Mesenchymal stem cell (in vitro differentiated cells and primary cell): ENCODE results near the gene SLC9A8.
"Not testable (repeated sequence)": the region's sequence is repeated elsewhere in the genome, so short reads cannot be mapped to it uniquely, and the experiment has no call there.

Experiments
- DNase-seq: peaks from one replicate; pipeline ENCODE4 v3.0.0-alpha.2; 2013
- H2AFZ ChIP-seq: one replicate; pipeline ENCODE4 v1.6.1; 2013; ENCODE audit warnings: low read depth, mild to moderate bottlenecking, control low read depth, inconsistent platforms, low read length, moderate library complexity
- H2AK5ac ChIP-seq: 2 replicates; pipeline ENCODE4 v1.6.1; 2013; ENCODE audit warnings: low read length, moderate library complexity, mild to moderate bottlenecking, inconsistent platforms; ENCODE audit not compliant: severe bottlenecking
- H2BK120ac ChIP-seq: one replicate; pipeline ENCODE4 v1.6.1; 2013; ENCODE audit warnings: low read depth, mild to moderate bottlenecking, inconsistent platforms, low read length, moderate library complexity
- H2BK12ac ChIP-seq, 2 experiments: one replicate each; pipeline ENCODE4 v1.6.1; 2013; ENCODE audit warnings: inconsistent platforms in 2 of 2, low read length in 2 of 2, mild to moderate bottlenecking in 2 of 2, moderate library complexity in 2 of 2, control low read depth in 1 of 2
- H2BK15ac ChIP-seq: one replicate; pipeline ENCODE4 v1.6.1; 2013; ENCODE audit warnings: mild to moderate bottlenecking, low read depth, inconsistent platforms; ENCODE audit not compliant: poor library complexity, severe bottlenecking
- H2BK5ac ChIP-seq: 2 replicates; pipeline ENCODE4 v1.6.1; 2013; ENCODE audit warnings: low read depth, mild to moderate bottlenecking, low read length, control low read depth, inconsistent platforms; ENCODE audit not compliant: poor library complexity, severe bottlenecking
- H3K14ac ChIP-seq, 2 experiments: one replicate each; pipeline ENCODE4 v1.6.1; 2013; ENCODE audit warnings: inconsistent platforms in 2 of 2, low read length in 2 of 2, control low read depth in 1 of 2, mild to moderate bottlenecking in 1 of 2, moderate library complexity in 1 of 2
- H3K18ac ChIP-seq, 2 experiments: one replicate each; pipeline ENCODE4 v1.6.1; 2013; ENCODE audit warnings: inconsistent platforms in 2 of 2, low read length in 2 of 2, control low read depth in 1 of 2, low read depth in 1 of 2, mild to moderate bottlenecking in 1 of 2
- H3K23ac ChIP-seq, 2 experiments: one replicate each; pipeline ENCODE4 v1.6.1; 2013; ENCODE audit warnings: inconsistent platforms in 2 of 2, low read length in 2 of 2, mild to moderate bottlenecking in 2 of 2, moderate library complexity in 2 of 2, control low read depth in 1 of 2
- H3K27ac ChIP-seq: 2 replicates; pipeline ENCODE4 v1.5.1; 2013; ENCODE audit warnings: mild to moderate bottlenecking, moderate library complexity, low read length, control low read depth, inconsistent platforms; ENCODE audit not compliant: poor library complexity, severe bottlenecking
- H3K27me3 ChIP-seq, 2 experiments: 2 replicates each; pipeline versions ENCODE4 v1.6.1 to v1.7.0; 2013; ENCODE audit warnings: low read length in 2 of 2, mild to moderate bottlenecking in 2 of 2, moderate library complexity in 2 of 2, control low read depth in 1 of 2, inconsistent platforms in 1 of 2; ENCODE audit not compliant: control insufficient read depth in 1 of 2, insufficient read depth in 1 of 2
- H3K36me3 ChIP-seq, 2 experiments: 2 replicates each; pipeline versions ENCODE4 v1.6.1 to v1.7.0; 2013; ENCODE audit warnings: low read length in 2 of 2, control low read depth in 1 of 2, inconsistent platforms in 1 of 2, low read depth in 1 of 2, mild to moderate bottlenecking in 1 of 2; ENCODE audit not compliant: insufficient read depth in 2 of 2, control insufficient read depth in 1 of 2
- H3K4ac ChIP-seq, 2 experiments: one replicate each; pipeline ENCODE4 v1.6.1; 2013; ENCODE audit warnings: inconsistent platforms in 2 of 2, low read length in 2 of 2, mild to moderate bottlenecking in 2 of 2, moderate library complexity in 2 of 2, control low read depth in 1 of 2, low read depth in 1 of 2
- H3K4me1 ChIP-seq: 2 replicates; pipeline ENCODE4 v1.6.1; 2013; ENCODE audit warnings: low read depth, low read length, control low read depth; ENCODE audit not compliant: control insufficient read depth, insufficient read depth
- H3K4me2 ChIP-seq: 2 replicates; pipeline ENCODE4 v1.6.1; 2013; ENCODE audit warnings: low read length, mild to moderate bottlenecking, inconsistent platforms; ENCODE audit not compliant: poor library complexity, severe bottlenecking
- H3K4me3 ChIP-seq, 2 experiments: 2 replicates each; pipeline versions ENCODE4 v1.5.1 to v1.7.0; 2013; ENCODE audit warnings: low read length in 2 of 2, mild to moderate bottlenecking in 2 of 2, control low read depth in 1 of 2, low read depth in 1 of 2; ENCODE audit not compliant: insufficient read depth in 1 of 2
- H3K79me1 ChIP-seq: replicated peaks from 2 replicates; pipeline ENCODE4 v1.6.1; 2013; ENCODE audit warnings: mild to moderate bottlenecking, control low read depth, low read length, inconsistent platforms; ENCODE audit not compliant: poor library complexity, severe bottlenecking
- H3K9ac ChIP-seq: 2 replicates; pipeline ENCODE4 v1.7.0; 2013; ENCODE audit warnings: mild to moderate bottlenecking, low read length, moderate library complexity
- H3K9me3 ChIP-seq: 2 replicates; pipeline ENCODE4 v1.7.0; 2013; ENCODE audit warnings: mild to moderate bottlenecking, low read length; ENCODE audit not compliant: control insufficient read depth
- H4K8ac ChIP-seq: one replicate; pipeline ENCODE4 v1.6.1; 2013; ENCODE audit warnings: inconsistent platforms, mild to moderate bottlenecking, low read length, moderate library complexity
- H4K91ac ChIP-seq: one replicate; pipeline ENCODE4 v1.6.1; 2013; ENCODE audit warnings: mild to moderate bottlenecking, low read length, inconsistent platforms
- WGBS: methylation state at CpG from one replicate; pipeline ENCODE4 v1.1.7; 2013; ENCODE audit warnings: mixed read lengths; 5-methylcytosine and 5-hydroxymethylcytosine counted together

SLC9A8 gene

DNA sequence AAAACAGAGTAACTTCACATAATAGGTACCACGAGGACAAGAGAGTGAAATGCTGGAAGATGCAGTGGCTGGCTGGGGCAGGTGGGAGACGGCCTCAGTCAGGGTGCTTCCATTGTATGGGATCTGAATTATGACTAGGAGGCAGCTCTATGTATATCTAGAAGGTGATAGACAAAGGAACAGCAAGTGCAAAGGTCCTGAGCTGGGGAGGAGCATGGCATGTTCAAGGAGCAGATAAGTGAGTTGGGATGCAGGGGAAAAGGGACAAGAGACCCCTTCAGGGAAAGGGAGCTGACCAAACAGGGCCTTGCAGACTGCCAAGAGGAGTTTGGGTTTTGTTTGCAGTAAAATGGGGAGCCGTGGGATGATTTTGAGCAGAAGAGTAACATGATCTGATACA lies 8.3 kb upstream of the SLC9A8 start:
- no peak overlapping the region for H3K18ac ChIP-seq
- H4K8ac ChIP-seq: no peak overlapping the region
- H3K9me3 ChIP-seq: peaks cover 3% of the 10 kb centered on the region
- H3K36me3 ChIP-seq: no peaks in the 10 kb centered on the region
- no peak for DNase-seq
- no peak overlapping the region for H3K23ac ChIP-seq
- no peak overlapping the region for H4K91ac ChIP-seq
- WGBS: 83% methylated on average over 3 of the region's 3 CpGs
- no peak overlapping the region for H3K4me2 ChIP-seq
- no peak overlapping the region for H3K4ac ChIP-seq
- no peak overlapping the region for H2BK5ac ChIP-seq
- H3K14ac ChIP-seq: no peak overlapping the region
- H2AK5ac ChIP-seq: no peak overlapping the region
- H3K4me1 ChIP-seq: no peaks in the 10 kb centered on the region
- no peak overlapping the region for H2BK12ac ChIP-seq
- no peak overlapping the region for H3K4me3 ChIP-seq
- H3K9ac ChIP-seq: no peak overlapping the region
- H2BK15ac ChIP-seq: no peak overlapping the region
- H2AFZ ChIP-seq: no peak overlapping the region
- no peaks in the 10 kb centered on the region for H3K79me1 ChIP-seq
- H3K27me3 ChIP-seq: no peaks in the 10 kb centered on the region
- H3K27ac ChIP-seq: no peak overlapping the region
- H2BK120ac ChIP-seq: no peak overlapping the region

- not testable (repeated sequence) for H2AFZ ChIP-seq, DNase-seq, H2BK12ac ChIP-seq, H3K23ac ChIP-seq, H3K9ac ChIP-seq, H4K91ac ChIP-seq, H3K79me1 ChIP-seq, H2BK15ac ChIP-seq, H3K27me3 ChIP-seq, H3K4me3 ChIP-seq, H3K4me1 ChIP-seq, H2AK5ac ChIP-seq, H3K4ac ChIP-seq, H3K4me2 ChIP-seq, H3K27ac ChIP-seq, H3K36me3 ChIP-seq, H2BK5ac ChIP-seq, H2BK120ac ChIP-seq, H3K18ac ChIP-seq, H3K9me3 ChIP-seq, H4K8ac ChIP-seq
- H3K14ac ChIP-seq: peak overlapping the region in 1 of 2 experiments; percentile 56
- 85% methylated on average over 7 of the region's 11 CpGs for WGBS
Observed at GRCh38 chr20:49805224-49805876, 7.3 kb upstream of the SLC9A8 start.

DNA sequence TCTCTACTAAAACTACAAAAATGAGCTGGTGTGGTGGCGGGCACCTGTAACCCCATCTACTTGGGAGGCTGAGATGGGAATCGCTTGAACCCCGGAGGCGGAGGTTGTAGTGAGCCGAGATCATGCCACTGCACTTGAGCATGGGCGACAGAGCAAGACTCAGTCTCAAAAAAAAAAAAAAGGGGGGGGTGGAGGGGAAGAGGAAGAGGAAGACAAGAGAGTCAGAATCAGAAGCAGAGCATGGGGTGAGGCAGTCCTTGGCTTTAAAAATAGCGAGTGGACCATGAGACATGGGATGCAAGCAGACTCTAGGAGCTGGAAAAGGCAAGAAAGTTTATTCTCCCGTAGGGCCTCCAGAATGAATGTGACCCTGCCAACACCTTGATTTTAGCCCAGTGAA lies 3.9 kb upstream of the SLC9A8 start:
- Histone ChIP-seq H3K4me3 (no peak overlapping the region), H2BK120ac (no peak overlapping the region), H3K27ac (no peak overlapping the region), H3K23ac (no peak overlapping the region), H3K9ac (no peak overlapping the region), H3K79me1 (peaks cover 4% of the 10 kb centered on the region), H3K9me3 (no peaks in the 10 kb centered on the region), H2BK5ac (no peak overlapping the region), H2BK12ac (no peak overlapping the region), H3K18ac (no peak overlapping the region), H3K4me2 (no peak overlapping the region), H4K91ac (no peak overlapping the region), H3K14ac (no peak overlapping the region), H2AFZ (no peak overlapping the region), H2AK5ac (no peak overlapping the region), H4K8ac (no peak overlapping the region), H3K4me1 (peaks cover 6% of the 10 kb centered on the region), H2BK15ac (no peak overlapping the region), H3K36me3 (no peaks in the 10 kb centered on the region), H3K27me3 (no peaks in the 10 kb centered on the region), H3K4ac (no peak overlapping the region)
- no peak for DNase-seq
- 96% methylated on average over 7 of the region's 8 CpGs for WGBS

- no peaks in the 10 kb centered on the region for H3K27me3 ChIP-seq
- no peak overlapping the region for H4K91ac ChIP-seq
- peaks cover 7% of the 10 kb centered on the region for H3K4me1 ChIP-seq
- no peak overlapping the region for H3K4ac ChIP-seq
- H3K27ac ChIP-seq: no peak overlapping the region
- WGBS: 92% methylated on average over 3 of the region's 5 CpGs
- no peak overlapping the region for H3K4me2 ChIP-seq
- no peak overlapping the region for H2BK5ac ChIP-seq
- no peak overlapping the region for H3K18ac ChIP-seq
- no peak overlapping the region for H2BK12ac ChIP-seq
- H3K4me3 ChIP-seq: no peak overlapping the region
- H3K23ac ChIP-seq: no peak overlapping the region
- no peak overlapping the region for H2BK15ac ChIP-seq
- no peaks in the 10 kb centered on the region for H3K9me3 ChIP-seq
- H2AK5ac ChIP-seq: no peak overlapping the region
- no peak for DNase-seq
- H3K14ac ChIP-seq: no peak overlapping the region
- H2BK120ac ChIP-seq: no peak overlapping the region
- H2AFZ ChIP-seq: no peak overlapping the region
- peaks cover 7% of the 10 kb centered on the region for H3K79me1 ChIP-seq
- peaks cover under 1 to 2% of the 10 kb centered on the region in 2 experiments for H3K36me3 ChIP-seq
- no peak overlapping the region for H4K8ac ChIP-seq
- no peak overlapping the region for H3K9ac ChIP-seq
Observed at GRCh38 chr20:49809803-49810359, 2.7 kb upstream of the SLC9A8 start.
